HG02885 (cell line): ENCODE measurements around the gene WDR12.
A peak's percentile ranks its signal among the peaks of the same experiment; 100 is the strongest.
"Not testable (repeated sequence)": the region's sequence is repeated elsewhere in the genome, so short reads cannot be mapped to it uniquely, and the experiment has no call there.

Source experiments
- ATAC-seq: cut with Tn5 transposase; IDR thresholded peaks from one replicate; pipeline ENCODE4 v1.9.1; 2021; ENCODE audit warnings: mild to moderate bottlenecking; ENCODE audit not compliant: unreplicated experiment, poor library complexity

The WDR12 gene

DNA sequence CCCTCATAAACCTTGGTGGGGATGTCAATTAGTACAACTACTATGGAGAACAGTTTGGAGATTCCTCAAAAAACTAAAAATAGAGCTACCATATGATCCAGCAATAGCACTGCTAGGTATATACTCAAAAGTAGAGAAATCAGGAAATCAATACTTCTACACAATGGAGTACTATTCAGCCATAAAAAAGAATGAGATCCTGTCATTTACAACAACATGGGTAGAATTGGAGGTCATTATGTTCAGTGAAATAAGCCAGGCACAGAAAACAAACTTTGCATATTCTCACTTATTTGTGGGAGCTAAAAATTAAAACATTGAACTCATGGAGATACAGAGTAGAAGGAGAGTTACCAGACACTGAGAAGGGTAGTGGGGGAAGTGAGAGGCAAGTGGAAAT, 6.0 kb downstream of the WDR12 start:
- ATAC-seq, result not testable (repeated sequence)

DNA sequence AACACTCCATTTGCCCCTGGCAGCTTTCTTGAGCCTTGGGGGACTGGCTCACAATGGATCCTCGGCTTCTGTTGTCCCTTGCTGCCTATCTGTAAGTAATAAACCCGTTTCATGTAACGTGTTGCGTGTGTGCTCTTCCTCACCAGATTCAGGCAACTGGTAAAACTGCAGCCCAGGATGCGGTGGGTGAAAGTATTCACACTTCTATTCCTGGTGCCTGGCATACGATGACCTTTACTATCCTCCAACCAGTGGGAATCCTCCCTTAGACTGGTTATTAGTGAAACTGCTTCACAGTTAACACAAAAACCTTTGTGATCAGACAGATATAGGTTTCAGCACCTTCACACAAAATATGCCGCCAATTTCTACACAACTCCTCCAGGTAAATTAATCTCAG, 26.3 kb downstream of the WDR12 start:
- ATAC-seq, result no peak

DNA sequence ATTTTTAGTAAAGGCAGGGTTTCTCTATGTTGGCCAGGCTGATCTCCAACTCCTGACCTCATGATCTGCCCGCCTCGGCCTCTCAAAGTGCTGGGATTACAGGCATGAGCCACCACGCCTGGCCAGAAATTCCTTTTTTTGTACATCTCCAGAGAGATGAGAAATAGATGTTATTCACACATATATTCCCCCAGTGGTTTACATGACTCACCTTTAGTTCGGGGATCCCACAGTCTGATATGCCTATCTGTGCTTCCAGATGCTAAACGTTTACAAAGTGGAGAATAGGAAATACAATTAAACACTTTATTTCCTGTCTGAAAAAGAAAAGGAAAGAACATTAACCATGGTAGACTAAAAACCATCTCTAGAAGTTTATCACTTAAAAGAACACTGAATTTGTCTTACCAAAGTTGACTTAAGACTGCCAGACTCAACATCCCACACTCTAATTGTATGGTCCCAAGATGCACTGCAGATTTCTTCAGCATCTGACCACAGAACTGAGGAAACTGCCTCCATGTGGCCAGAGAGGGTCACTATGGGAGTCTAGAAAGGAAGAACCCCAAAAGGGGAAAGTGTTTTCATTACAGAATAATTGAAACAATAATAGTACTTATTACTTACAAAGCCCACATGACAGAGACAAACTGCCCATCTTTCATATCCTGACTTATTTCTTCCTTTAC, 27.3 kb downstream of the WDR12 start:
- ATAC-seq, result no peak

DNA sequence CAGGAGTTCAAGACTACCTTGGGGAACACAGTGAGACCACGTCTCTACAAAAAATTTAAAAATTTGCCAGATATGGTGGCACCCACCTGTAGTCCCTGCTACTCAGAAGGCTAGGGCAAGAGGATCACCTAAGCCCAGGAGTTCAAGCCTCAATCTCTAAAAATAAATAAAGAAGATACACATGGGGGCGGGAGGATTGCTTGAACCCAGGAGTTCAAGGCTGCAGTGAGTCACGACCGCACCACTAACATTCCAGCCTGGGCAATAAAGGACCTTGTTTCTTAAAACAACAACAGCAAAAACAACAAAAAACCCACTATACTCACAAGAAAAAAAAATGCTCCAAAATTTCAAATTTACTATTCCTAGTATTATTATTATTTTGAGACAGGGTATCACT, 29.9 kb downstream of the WDR12 start:
- no peak for ATAC-seq

DNA sequence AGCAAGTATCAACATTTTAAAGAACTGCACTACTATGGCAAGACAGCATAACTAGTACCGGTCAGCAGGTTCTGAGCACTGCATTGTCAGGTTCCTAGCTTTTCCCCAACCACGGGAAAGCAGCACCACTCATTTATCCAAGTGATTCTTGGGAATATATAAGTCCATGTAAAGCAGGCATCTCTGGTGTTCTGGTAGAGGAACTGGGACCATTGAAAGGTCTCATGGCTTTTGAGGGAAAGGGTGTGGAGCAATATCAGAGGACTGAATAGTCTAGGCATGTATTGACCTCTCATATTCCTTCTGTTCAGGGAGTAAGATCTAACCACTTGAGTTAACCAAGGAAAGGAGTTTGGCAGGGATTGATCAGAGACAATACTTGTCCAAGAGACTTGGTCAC, 33.8 kb downstream of the WDR12 start:
- ATAC-seq, result no peak

DNA sequence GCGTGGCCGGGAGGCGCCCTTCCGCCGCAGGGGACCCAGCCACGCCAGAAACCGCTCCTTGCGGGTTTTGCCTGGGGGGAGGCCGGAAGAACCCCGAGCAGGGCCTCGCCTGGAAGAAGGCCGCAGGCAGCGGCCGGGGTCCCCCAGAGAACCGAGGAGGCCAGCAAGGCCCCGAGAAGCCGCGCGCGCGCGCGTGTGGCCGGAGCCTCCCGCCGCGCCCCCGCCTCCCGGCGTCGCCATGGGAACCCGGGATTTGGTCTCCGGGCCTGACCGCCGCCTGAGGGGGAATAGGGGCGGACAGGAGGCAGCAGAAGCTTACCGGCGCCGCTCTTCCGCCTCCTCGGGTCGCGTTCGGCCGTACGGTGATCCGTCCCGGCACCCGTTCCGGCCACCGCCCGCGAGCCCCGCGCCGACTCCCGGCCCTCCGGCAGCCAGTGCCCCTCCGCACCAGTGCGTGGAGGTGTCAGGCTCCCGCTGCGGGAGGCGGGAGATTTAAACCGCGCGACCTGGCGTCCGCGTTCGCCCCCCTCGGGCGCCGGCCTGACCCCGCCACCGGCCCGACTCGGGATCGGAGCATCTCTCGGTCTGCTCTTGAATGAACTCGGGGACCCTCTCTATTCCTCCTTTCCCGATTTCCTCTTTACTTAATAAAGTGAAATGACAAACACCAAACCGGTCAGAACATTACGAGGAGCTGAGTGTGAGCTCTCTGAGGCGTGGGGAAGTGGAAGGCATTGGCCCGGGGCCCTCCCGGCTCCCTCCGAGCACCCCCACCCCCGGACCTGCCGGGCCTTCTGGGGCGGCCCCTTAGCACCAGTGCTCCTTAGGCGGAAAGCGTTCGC, 40.0 kb downstream of the WDR12 start, which contains the start of gene ICA1L:
Gene ICA1L (minus strand): TSS at position 467 of the 842 bp plus-strand sequence. CDS start 42,757 bp downstream, outside the sequence.
- ATAC-seq, result peak; percentile 55

DNA sequence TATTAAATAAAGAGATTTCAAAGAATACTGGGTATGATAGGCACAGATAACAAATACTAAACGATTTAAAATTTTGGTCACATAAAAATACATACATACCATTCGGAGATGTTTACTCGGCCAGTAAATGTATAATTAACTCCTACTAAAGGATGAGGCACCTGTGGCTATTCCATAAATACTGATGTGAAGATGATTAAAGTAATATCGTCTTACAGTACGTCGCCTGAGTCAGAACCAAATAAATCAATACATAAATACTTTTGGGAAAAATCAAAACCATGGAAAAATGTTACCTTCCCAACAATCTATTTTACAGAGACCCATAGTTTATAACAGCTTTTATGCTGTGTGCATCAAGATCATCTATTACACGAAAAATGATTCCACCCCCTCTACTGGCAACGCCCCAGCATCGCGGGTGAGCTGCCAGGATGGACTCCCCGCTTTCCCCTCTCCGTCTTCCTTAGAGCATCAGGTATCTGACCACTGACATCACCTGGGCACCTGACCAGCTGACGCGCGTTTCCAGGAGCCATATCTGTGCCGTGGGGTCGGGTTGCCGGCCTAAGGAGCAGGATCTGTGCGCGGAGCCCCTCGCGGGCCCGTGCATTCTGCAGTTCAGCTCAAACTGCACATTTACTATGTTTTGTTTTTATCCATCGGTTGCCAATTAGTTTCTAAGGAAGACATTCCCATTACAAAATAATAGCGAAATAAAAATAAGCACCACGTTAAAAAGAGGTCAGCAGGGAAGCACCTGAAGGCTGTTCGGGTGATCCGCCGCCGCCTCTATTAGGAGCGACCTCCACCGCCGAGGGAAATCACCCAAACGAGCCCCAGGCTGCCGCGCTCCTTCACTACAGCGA, 40.8 kb downstream of the WDR12 start:
- peak; percentile 76 for ATAC-seq

DNA sequence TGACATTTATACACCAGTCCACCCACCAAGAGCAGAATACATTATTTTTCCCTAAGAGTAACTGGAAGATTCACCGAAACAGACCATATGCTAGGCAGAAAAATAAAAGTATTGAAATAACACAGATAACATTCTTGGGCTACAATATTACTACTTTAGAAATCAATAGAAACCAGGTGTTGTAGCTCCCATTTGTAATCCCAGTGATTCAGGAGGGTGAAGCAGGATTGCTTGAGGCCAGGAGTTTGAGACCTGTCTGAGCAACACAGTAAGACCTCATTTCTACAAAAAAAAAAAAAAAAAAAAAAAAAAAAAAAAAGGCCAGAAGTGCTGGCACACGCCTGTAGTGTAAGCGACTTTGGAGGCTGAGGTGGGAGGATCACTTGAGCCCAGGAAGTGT, 49.5 kb downstream of the WDR12 start:
- no peak for ATAC-seq

DNA sequence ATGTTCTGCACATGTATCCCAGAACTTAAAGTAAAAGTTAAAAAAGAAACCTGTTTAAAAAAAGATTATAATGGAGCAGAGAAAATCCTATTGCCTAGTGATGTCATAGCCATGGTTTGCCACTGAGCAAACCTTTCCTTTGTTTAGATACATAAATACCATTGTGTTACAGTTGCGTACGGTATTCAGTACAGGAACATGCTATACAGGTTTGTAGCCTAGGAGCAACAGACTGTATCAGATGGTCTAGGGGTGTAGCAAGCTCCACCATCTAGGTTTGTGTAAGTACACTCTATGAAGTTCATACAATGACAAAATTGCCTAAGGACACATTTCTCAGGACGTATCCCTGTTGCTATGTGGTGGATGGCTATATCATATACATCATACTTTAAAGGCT, 52.9 kb downstream of the WDR12 start:
- ATAC-seq, result no peak

DNA sequence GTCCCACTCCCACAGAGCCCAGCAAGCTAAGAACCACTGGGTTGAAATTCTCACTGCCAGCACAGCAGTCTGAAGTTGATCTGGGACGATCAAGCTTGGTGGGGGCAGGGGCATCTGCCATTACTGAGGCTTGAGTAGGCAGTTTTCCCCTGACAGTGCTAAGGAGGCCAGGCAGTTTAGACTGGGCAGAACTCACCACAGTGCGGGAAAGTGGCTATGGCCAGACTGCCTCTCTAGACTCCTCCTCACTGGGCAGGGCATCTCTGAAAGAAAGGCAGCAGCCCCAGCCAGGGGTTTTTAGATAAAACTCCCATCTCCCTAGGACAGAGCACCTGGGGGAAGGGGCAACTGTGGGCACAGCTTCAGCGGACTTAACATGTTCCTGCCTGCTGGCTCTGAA, 62.1 kb downstream of the WDR12 start:
- not testable (repeated sequence) for ATAC-seq

DNA sequence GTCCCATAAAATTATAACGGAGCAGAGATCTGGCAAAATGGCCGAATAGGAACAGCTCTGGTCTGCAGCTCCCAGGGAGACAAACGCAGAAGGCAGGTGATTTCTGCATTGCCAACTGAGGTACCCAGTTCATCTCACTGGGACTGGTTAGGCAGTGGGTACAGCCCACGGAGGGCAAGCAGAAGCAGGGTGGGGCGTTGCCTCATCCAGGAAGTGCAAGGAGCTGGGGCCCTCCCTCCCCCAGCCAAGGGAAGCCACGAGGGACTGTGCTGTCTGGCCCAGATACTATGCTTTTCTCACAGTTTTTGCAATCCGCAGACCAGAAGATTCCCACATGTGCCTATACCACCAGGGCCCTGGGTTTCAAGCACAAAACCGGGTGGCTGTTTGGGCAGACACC, 62.7 kb downstream of the WDR12 start:
- no peak for ATAC-seq

DNA sequence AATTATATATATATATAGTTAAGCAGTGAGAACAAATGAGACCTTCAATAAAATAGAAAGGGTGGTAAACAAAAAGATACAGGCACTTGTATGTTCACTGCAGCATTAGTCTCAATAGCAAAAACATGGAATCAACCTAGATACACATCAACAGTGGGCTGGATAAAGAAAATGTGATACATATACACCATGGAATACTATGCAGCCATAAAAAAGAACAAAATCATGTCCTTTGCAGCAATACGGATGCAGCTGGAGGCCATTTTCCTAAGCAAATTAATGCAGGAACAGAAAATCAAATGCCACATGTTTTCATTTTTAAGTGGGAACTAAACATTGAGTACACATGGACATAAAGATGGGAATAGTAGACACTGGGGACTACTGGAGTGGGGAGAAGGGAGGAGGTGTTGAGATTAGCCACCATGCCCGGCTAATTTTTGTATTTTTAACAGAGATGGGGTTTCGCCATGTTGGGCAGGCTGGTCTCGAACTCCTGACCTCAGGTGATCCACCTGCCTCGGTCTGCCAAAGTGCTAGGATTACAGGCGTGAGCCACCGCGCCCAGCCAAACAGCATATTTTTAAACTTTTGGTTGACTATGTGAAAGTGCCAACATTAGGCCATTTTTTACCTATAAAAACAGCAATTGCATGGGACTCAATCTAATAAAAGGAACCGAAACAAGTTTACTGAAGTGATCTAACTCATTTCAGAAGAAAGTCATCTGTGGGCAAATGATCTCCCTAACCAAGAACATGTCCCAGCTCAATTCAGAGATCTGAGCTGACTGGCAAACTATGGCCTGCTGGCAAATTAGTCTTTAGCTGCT, 63.6 kb downstream of the WDR12 start:
- peak; percentile 64 for ATAC-seq

DNA sequence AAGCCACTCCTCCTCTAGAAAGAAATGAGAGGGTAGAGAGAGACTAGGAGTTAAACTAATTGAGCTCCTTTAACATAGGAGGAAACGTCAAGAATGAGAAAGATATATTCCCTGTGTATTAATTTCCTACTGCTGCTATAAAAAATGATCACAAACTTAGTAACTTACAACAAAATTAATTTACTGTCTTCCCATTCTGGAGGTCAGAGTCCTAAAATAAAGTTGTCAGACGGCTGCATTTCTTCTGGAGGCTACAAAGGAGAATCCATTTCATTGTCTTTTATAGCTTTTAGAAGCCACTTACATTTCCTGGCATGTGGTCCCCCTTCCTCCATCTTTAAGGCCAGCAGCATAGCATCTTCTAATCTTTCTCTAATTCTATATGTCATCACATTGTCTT, 66.8 kb downstream of the WDR12 start:
- ATAC-seq, result no peak

DNA sequence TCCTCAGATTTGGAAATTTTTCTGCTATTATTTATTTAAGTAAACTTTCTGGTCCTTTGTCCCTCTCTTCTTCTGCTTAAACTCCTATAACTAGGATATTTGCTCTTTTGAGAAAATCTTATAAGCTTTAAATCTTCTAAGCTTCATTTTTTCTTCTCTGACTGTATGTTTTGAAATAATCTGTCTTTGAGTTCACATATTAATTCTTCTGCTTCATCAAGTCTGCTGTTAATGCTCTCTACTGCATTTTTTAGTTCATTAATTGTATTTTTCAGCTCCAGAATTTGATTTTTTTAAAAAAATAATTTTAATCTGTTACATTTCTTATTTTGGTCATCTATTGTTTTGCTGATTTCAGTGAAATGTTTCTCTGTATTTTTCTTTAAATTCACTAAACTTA, 68.8 kb downstream of the WDR12 start:
- ATAC-seq, result no peak

DNA sequence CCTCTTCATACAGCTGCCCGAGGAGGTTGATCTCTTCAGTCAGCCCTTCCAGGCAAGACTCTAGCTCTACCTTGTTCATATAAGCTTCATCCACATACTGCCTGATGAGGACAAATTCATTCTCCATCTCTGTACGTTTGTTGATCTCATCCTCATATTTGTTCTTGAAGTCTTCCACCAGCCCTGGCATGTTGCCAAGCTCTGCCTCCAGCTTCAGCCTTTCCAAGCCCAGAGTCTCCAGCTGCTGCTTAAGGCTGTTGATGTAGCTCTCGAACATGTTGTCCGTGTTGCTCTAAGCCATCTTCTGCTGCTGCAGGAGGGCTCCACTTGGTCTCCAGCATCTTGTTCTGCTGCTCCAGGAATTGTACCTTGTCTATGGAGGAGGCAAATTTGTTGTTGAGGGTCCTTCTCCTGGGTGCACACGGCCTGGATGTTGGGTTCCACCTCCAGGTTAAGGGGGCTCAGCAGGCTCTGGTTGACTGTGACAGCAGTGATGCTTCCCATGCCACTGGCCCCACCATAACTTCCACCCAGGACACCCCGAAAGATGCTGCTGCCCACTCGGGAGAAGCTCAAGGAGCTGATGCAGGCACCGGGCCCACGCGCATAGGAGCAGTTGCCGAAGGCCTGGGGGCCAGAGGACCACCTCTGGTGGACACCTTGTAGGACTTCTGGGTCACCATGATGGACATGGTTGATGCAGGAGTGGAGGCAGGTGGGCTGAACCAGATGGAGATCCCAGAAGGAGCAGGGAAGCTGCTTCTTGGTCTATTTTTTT, 70.2 kb downstream of the WDR12 start:
- no peak for ATAC-seq

DNA sequence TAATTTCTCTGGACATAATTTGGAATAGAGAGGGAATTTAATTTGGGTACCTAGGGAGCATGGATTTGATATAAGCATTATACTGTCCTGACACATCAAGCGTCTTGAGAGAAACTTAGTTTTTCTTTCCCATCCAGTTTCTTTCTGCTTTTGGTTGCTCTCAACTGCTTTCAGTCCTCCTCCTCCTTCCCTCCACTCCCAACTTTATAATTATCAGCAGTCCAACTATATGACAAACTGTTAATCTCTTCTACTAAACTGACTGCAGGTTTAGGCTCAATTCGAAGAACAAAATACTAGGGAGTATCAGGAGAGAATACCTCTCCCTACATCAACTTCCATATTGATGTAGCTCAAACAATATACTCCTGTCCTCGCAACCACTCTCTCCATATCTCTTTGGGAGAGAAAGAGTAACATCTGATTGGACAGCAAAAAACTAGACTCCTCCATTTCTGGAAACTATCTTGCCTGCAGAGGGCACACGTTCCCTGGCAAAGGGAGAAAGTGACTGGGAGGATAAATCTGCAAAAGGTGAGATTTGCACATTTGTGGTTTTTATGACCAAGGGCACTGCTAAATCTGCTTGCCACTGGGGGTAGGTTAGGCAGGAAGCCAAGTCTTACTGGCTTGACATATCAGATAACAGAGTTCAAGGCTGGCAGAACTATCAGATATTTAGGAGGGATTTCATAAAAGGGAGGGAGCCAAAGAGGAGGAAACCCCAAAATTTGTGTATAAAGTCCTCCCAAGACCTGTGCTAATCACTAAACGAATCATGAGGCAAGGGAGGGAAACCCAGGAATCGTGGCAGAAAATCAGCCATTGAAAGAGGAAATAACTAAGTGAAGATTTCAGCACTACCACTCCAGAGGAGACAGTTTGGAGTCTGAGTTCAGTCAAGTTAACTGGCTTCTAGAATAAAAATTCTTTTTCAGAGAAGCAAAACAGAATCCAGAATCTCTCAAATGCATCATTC, 79.9 kb downstream of the WDR12 start:
- ATAC-seq, result no peak

DNA sequence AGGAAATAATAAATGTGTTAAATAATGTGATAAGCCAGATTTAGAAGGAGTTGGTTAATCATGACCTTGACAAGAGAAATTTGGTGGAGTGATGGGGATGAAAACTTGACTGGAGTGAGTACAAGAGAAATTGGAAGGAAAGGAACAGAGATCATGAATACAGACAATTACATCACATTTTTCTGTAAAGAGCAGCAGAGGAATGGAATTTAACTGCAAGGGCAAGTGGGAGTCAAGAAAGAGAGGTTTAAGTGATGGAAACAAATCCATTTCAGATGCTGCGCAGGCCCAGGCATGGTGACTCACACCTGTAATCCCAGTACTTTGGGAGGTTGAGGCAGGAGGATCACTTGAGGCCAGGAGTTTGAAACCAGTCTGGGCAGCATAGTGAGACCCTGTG, 86.6 kb downstream of the WDR12 start:
- no peak for ATAC-seq
